ENCODE data around the gene HSD17B2.

The HSD17B2 gene

DNA sequence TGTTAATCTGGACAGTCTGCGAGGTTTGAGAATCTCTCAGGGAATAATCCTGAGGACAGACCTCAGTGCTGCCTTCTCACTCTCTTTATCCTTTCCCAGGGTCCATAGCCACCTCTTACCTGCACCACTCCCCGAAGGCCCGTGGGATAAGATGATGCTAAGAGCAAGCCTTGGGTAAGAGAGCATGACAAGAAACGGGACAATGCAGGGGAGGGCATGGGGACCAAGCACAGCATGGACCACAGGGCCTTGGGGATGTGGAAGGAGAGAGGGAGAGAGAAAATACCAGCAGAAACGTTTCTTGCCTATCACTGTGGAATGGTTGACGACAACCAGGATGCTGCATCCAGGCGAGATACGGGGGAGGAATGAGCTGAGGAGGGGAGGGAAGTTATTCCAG lies 15.5 kb upstream of the HSD17B2 start:
- DNase-seq (ENCODE audit: low read depth): no peak

DNA sequence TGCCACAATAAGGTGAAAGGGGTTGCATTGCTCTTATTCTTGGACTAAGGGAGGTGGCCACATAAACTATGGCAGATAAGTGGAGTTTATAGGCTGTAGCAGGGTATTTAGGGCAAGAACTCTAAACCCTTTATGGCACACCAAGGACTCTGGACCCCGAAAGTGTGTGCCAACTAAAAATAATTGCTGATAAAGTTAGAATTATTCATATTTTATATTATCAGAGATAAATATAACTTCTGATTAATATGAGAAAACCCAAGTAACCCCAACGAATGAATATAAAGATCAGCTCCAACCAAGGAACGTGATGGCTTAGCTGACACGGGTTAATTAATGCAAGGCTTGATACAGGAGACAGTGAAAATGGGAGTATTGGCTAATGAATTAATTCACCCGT lies 15.0 kb upstream of the HSD17B2 start:
- DNase-seq (ENCODE audit: low read depth): no peak

- no peak for DNase-seq (ENCODE audit: low read depth)
Observed at GRCh38 chr16:82023206-82023605, 11.8 kb upstream of the HSD17B2 start.

- DNase-seq (ENCODE audit: low read depth): no peak
Observed at GRCh38 chr16:82024316-82024715, 10.7 kb upstream of the HSD17B2 start.

DNA sequence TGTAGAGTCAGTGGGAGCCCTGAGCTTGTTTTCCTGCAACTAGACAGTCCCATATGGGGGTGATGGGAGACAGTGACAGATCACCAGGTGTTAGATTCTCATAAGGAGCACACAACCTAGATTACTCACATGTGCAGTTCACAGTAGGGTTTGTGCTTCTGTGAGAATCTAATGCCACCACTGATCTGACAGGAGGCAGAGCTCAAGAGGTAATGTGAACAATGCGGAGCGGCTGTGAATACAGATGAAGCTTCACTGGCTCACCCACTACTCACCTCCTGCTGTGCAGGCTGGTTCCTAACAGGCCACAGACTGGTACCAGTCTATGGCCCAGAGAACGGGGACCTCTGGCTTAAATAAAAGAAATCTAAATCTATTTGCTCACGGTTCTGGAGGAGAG lies 10.2 kb upstream of the HSD17B2 start:
- no peak for DNase-seq (ENCODE audit: low read depth)

- no peak for DNase-seq (ENCODE audit: low read depth)
Observed at GRCh38 chr16:82027629-82028064, 7.4 kb upstream of the HSD17B2 start.

DNA sequence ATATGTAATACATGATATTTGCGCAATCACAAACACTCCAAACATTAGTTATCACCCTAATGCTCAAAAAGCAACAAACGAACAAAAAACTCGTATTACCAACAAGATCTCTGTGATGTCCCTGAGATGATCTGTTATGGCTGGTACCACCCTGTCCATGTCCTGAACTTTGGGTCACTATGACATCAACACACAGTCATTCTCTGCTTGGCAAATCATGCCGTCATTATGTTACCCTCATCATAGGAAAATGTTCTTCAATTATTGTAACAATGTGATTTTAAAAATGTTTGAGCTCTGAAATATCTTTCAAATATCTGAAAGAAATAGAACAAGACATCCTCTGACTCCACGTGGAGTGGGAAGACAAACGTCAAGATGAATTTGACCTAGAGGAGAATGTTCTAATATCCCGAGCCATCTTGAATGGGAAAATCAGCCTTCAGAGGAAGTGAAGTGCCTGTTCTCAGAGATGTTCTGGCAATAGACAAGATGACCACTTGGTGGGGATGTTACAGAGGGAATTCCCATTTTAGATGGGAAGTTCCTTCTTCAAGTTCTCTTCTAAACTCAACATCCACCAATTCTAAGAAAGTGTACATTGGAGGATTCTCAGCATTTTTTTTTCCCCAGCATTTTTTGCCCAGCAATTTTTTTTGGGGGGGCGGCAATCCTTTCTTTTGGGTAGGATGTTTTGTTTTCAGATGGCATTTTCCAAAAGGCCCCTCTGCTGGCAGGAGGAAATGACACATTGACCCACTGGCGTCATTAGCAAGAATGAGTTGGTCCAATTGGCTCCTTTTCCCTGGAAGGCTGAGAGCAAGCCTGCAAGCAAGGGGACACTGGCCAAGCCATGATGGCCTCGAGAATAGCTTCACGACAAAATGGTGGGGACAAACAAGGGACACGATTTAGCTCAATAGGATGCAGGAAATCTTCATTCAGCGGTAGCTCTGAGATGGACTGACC lies 3.7 kb upstream of the HSD17B2 start:
- peak; percentile 58 for DNase-seq (ENCODE audit: low read depth)

DNA sequence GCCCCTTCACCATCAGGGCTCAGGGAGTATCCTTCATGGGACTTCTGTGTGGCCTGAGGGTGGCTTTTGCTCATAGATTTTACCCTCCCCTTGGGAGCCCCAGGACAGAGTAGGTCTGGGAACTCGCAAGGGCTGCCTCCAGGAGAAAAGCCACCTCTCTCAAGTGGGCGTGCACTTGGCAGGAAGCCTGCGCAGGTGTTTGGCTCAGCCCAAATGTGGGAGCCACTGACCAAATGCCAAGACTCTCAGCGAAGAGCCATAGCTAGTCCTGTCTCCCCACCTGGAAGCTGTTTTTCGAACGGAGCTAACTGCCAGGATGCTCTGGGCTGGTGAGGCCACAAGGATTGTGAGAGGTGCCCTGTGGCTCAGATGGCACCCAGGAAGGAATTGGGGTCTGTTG lies 2.0 kb upstream of the HSD17B2 start:
- no peak for DNase-seq (ENCODE audit: low read depth)

DNA sequence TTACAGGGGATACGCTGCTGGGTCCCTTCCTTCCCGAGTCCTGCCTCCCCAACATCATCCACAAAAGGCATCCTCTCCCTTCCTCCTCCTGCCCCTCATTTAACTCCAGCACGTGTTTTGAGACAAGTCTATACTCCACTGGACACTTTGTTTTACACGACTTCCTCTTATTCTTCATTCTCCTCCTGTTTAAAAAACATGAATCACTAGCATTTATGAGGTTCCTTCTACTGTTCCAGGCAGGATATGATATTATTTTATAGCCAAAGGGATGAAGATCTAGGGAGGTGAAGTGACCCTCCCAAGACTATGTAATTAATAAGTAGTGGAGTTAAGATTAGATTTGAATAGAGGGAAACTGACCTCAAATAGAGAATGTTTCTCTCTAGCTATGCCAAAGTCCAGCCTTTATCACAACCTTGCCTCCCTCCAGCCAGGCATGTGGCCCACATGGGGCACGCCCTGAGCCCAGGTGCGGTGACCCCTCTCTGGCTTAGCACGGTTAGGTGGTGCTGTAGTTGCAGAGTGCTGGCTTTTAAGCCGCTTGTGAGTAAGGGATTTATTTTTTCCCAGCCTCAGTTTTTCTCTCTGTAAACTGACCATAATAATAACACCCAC lies 1.3 kb upstream of the HSD17B2 start:
- DNase-seq (ENCODE audit: low read depth): no peak

GRCh38 chr16:82037251-82037650 lies 2.2 kb downstream of the HSD17B2 start:
- no peak for DNase-seq (ENCODE audit: low read depth)

DNA sequence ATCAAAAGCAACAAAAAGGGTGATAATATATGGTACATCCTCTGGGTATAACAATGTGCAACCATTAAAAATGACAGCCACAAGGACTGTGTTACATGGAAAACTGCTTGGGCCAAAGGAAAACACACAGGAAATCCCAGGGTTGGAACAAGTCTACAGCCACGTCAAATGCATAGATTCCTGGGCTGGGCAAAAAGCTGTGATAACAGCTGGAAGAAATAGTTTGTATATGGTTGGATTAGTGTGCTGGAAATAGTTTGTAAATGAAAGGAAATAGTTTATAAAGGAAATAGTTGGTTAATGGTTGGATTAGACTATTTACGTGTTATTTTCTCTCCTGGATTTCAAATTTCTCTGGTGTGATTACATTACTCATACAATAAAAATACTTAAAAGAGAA lies 2.6 kb downstream of the HSD17B2 start:
- no peak for DNase-seq (ENCODE audit: low read depth)

- no peak for DNase-seq (ENCODE audit: low read depth)
Observed at GRCh38 chr16:82040296-82040695, 5.2 kb downstream of the HSD17B2 start.

GRCh38 chr16:82041542-82041941 lies 6.5 kb downstream of the HSD17B2 start:
- no peak for DNase-seq (ENCODE audit: low read depth)

DNA sequence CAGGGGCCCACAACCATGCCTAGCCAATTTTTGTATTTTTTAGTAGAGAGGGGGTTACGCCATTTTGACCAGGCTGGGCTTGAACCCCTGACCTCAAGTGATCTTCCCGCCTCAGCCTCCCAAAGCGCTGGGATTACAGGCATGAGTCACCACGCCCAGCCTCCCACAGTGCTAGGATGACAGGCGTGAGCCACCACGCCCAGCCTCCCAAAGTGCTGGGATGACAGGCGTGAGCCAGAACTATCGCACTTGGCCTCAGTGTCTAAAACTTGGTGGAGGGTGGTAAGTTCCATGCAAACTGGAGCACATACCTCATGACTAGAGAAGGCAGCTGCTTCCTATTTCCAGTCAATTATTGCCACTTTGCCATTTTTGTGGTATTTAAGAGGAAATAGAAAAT lies 7.1 kb downstream of the HSD17B2 start:
- no peak for DNase-seq (ENCODE audit: low read depth)

DNA sequence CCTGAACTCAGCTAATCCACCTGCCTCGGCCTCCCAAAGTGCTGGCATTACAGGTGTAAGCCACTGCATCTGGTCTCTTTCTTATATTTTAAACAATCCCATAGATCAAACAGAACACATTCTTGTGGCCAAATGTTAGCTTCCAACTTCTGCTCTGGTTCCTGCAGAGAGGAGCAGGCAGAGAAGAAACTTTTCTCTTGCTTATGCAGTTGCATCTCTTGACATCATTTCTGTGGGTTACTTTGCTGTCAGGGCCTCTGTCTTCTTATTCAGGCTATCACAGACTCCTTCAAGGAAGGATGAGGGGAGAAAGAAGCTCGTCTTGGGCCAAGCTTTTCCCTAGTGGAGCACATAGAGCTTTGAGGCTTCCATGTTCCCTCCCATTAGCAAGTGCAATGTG lies 7.8 kb downstream of the HSD17B2 start:
- no peak for DNase-seq (ENCODE audit: low read depth)

GRCh38 chr16:82043680-82044584 lies 8.9 kb downstream of the HSD17B2 start:
- DNase-seq (ENCODE audit: low read depth): peak; percentile 83

- no peak for DNase-seq (ENCODE audit: low read depth)
Observed at GRCh38 chr16:82044585-82044911, 9.5 kb downstream of the HSD17B2 start.

GRCh38 chr16:82045465-82045864 lies 10.4 kb downstream of the HSD17B2 start:
- no peak for DNase-seq (ENCODE audit: low read depth)

GRCh38 chr16:82046541-82046940 lies 11.5 kb downstream of the HSD17B2 start:
- DNase-seq (ENCODE audit: low read depth): no peak

- no peak for DNase-seq (ENCODE audit: low read depth)
Observed at GRCh38 chr16:82046941-82047340, 11.9 kb downstream of the HSD17B2 start.

GRCh38 chr16:82047374-82047773 lies 12.3 kb downstream of the HSD17B2 start:
- no peak for DNase-seq (ENCODE audit: low read depth)

GRCh38 chr16:82047787-82048186 lies 12.7 kb downstream of the HSD17B2 start:
- no peak for DNase-seq (ENCODE audit: low read depth)

GRCh38 chr16:82049484-82049883 lies 14.4 kb downstream of the HSD17B2 start:
- no peak for DNase-seq (ENCODE audit: low read depth)

All from GM04504 (cell line).